H7 (cell line): ENCODE measurements around the gene AGBL4. TPM values are rescaled to one million over a fixed set of nuclear protein-coding genes. Genes with fewer than 3 reads are reported as not detected.

Source experiments
- DNase-seq: peaks from one replicate; pipeline ENCODE4 v3.0.0; 2012
- H3K27me3 ChIP-seq: 2 replicates; pipeline ENCODE4 v1.6.0; 2011; ENCODE audit warnings: mild to moderate bottlenecking, low read length; ENCODE audit not compliant: control insufficient read depth, insufficient read depth
- H3K36me3 ChIP-seq: replicated peaks from 2 replicates; pipeline ENCODE4 v1.5.1; 2011; ENCODE audit warnings: low read length; ENCODE audit not compliant: control insufficient read depth, insufficient read depth
- H3K4me3 ChIP-seq: 2 replicates; pipeline ENCODE4 v1.5.1; 2011; ENCODE audit warnings: low read depth, mild to moderate bottlenecking, control low read depth, low read length, moderate library complexity; ENCODE audit not compliant: insufficient read depth
- total RNA-seq: library from RNA; depleted of rRNA; stranded (reverse); fragments of >200 nt; shearing (Covaris generic); gene quantifications from 2 replicates; pipeline ENCODE4 v1.2.3, GENCODE V29; 2014

The AGBL4 gene
- total RNA-seq, 1 experiment from 2014 or later: 0.87 TPM

DNA sequence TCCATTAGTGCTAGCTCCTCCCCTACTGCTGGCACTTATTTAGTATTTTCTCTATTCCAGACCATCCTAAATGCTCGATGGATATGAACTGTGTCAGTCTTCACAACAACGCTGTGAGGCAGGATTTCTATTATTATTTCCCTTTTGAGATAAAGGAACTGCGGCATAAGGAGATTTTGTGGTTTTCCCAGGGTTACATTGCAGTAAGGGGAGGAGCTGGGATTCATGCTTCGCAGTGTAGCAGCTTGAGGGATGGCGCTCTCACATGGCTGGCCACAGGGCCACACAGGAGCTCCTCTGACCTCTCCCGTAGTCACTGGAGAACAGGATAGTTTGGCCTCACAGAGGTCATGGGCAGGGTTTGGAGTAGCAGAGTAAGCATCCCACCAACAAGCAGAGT lies 1364.0 kb downstream of the AGBL4 start:
- DNase-seq: no peak
- no peaks in the 10 kb centered on the region; the same call in 1 of the 2 replicates for H3K27me3 ChIP-seq
- no peak overlapping the region for H3K4me3 ChIP-seq
- no peaks in the 10 kb centered on the region for H3K36me3 ChIP-seq

GRCh38 chr1:48657413-48657812 lies 1366.3 kb downstream of the AGBL4 start:
- no peaks in the 10 kb centered on the region; the same call in 1 of the 2 replicates for H3K27me3 ChIP-seq
- DNase-seq: no peak
- no peak overlapping the region for H3K4me3 ChIP-seq

DNA sequence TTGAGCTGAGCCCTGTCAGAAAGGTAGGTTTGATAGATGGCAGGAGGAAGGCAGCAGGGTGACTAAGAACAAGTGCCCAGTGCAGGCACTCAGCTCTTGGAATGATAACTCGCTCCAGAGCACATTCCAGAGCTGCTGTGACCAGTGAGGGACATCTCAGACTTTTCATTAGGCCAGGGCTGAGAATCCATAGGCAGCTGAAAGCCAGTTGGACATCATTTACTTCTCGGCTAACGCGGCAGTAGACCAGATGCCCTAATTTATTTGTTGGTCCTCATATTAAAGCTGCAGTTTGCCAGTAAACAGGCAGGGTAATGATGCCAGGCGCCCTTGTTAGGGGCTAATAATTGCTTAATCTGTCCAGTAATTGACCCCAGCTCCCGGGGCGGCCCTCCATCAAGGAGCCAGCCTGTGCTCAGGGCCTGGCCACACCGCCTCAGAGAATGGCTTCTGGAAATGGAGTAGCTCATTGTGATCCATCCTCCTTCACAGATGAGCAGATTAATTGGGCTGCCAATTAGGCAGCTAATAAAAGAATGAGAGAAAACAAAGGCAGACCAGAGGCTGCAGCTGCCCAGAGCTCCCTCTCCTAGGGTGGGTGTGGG lies 1369.0 kb downstream of the AGBL4 start:
- Histone ChIP-seq H3K4me3 (no peak overlapping the region), H3K36me3 (no peaks in the 10 kb centered on the region), H3K27me3 (no peaks in the 10 kb centered on the region; the same call in 1 of the 2 replicates)
- no peak for DNase-seq

More at GRCh38 chr1:48657413-48657812, 1366.3 kb downstream of the AGBL4 start:
- no peaks in the 10 kb centered on the region for H3K36me3 ChIP-seq

DNA sequence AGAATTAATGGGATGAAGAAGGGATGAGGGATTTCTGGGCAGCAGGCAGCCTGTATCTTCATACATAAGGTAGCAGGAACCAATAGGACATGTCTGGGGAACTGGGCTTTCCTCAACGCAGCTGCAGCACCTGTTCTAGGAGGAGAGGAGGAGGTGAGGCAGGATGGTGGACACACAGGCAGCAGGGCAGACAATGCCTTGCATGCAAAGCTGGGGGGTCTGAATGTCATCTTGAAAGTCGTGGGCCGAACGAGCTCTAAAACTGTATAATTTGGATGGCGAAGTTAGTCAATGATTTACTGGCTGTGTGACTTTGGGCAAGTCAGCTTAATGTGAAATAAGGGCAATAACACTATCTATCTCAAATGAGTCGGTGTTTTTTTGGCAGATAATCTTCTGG lies 1371.4 kb downstream of the AGBL4 start:
- no peak for DNase-seq
- Histone ChIP-seq H3K36me3 (no peaks in the 10 kb centered on the region), H3K4me3 (no peak overlapping the region), H3K27me3 (no peaks in the 10 kb centered on the region; the same call in 1 of the 2 replicates)

GRCh38 chr1:48649880-48650279 lies 1373.9 kb downstream of the AGBL4 start:
- Histone ChIP-seq H3K4me3 (no peak overlapping the region), H3K36me3 (no peaks in the 10 kb centered on the region)
- no peak for DNase-seq

GRCh38 chr1:48645883-48646282 lies 1377.9 kb downstream of the AGBL4 start:
- Histone ChIP-seq H3K27me3 (no peaks in the 10 kb centered on the region; the same call in 1 of the 2 replicates), H3K4me3 (no peak overlapping the region), H3K36me3 (no peaks in the 10 kb centered on the region)
- DNase-seq: peak; percentile 26

More at GRCh38 chr1:48649880-48650279, 1373.9 kb downstream of the AGBL4 start:
- H3K27me3 ChIP-seq: no peaks in the 10 kb centered on the region; the same call in 1 of the 2 replicates

DNA sequence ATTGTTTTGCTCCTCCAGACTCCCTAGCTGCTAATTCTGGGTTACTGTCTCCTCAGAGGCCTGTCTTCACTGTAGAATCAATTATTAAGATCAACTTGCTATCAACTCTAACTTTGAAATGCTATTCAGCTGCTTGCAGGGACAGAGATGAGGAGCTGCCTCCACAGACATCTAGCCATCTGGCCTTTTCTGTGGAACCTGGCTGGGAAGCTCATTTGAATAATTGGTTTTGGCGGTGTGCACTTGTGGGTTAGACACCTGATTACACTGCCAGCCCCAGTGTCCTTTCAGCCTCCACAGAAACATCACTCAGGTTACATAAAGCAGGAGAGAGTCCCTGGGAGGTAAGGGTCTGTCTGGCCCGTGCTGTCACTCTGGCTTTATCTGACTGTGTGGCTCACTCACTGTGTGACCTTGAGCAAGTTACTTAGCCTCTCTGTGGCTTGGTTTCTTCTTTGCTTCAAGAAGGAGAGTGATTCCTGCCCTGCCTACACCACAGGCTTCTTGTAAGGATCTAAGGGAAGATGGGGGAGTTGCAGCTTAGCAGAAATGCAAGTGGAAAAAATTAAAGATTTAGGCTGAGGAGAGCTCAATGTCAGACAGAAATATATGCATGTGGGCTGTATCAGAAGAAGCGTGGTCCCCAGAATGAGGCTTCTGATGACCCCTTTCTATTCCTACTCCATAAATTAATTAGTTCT lies 1378.7 kb downstream of the AGBL4 start:
- H3K27me3 ChIP-seq: no peaks in the 10 kb centered on the region; the same call in 1 of the 2 replicates
- no peak for DNase-seq
- no peaks in the 10 kb centered on the region for H3K36me3 ChIP-seq
- no peak overlapping the region for H3K4me3 ChIP-seq

GRCh38 chr1:48644190-48644900 lies 1379.4 kb downstream of the AGBL4 start:
- Histone ChIP-seq H3K36me3 (no peaks in the 10 kb centered on the region), H3K27me3 (no peaks in the 10 kb centered on the region; the same call in 1 of the 2 replicates), H3K4me3 (no peak overlapping the region)
- no peak for DNase-seq

GRCh38 chr1:48643193-48643592 lies 1380.6 kb downstream of the AGBL4 start:
- H3K4me3 ChIP-seq: no peak overlapping the region
- DNase-seq: no peak
- H3K36me3 ChIP-seq: no peaks in the 10 kb centered on the region
- no peaks in the 10 kb centered on the region; the same call in 1 of the 2 replicates for H3K27me3 ChIP-seq

DNA sequence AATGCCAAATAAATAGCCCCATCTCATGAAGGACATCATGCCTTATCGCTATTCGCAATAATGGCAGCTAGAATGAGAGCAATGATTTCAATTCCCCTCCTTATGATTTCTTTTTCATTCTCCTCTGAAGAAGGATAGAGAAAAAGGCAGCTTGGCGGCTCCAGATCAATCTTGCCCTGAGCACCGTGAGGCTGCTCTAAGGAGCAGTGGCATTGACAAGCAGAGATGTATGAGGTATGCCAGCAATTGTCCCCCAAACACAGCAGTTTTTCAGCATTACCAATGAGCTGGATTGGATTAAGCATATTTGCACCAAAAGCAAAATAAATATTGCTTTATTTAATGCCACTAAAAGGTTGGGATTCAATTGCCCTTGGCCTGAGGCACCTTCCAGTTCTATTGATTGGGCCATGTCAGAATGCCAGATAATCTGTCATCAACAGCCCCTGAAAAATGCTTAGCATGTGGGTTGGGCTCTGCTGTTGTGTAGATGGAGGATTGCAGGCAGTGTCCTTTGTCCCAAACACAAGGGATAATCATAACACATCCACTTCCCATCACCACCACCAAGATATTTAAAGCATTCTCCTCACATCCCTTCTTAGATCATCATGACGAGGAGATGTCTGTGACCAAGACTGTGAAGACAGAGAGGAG lies 1382.8 kb downstream of the AGBL4 start:
- no peaks in the 10 kb centered on the region for H3K36me3 ChIP-seq
- no peaks in the 10 kb centered on the region; the same call in 1 of the 2 replicates for H3K27me3 ChIP-seq
- H3K4me3 ChIP-seq: no peak overlapping the region
- no peak for DNase-seq

DNA sequence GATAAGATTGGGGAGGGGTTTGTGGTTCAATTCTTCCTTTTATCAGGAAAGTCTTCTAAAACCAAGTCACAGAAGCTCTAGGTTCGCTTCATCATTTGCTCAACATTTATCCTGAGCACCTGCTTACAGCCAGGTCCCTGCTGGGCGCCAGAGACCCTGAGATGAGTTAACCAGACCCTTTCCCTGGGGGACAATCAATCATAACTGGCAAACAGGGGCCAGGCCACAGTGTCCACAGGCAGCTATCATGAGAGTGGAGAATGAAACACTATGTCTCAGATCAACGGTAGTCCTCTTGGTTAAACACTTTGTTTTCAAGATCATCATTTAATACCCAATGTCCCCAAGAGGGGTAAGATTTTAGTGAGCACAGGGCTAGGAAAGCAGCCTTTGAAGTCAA lies 1393.9 kb downstream of the AGBL4 start:
- no peaks in the 10 kb centered on the region for H3K27me3 ChIP-seq
- DNase-seq: no peak

GRCh38 chr1:48627486-48627885 lies 1396.3 kb downstream of the AGBL4 start:
- no peaks in the 10 kb centered on the region for H3K27me3 ChIP-seq
- H3K36me3 ChIP-seq: no peaks in the 10 kb centered on the region
- DNase-seq: no peak
- no peak overlapping the region for H3K4me3 ChIP-seq

More for the DNA sequence above, 1393.9 kb downstream of the AGBL4 start:
- Histone ChIP-seq H3K36me3 (no peaks in the 10 kb centered on the region), H3K4me3 (no peak overlapping the region)

DNA sequence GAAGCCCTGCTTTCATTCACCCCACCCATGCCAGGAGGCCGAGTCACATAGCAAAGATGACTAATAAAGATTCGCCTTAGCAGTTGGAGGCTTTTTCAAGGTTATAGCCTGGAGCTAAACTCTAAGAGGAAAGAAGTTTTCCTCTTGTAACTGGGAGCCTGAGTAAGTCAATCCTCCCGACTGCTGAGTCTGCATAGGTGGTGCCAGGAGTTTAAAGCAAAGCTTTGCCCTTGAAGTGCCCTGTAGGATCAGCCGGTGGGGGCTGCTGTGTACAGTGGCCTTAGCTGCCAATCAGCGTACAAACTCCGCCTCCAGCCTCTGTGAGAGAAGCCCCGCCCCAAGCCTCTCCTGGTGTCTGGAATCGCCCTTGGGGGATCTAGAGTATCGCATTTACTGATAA lies 1404.2 kb downstream of the AGBL4 start:
- Histone ChIP-seq H3K27me3 (no peaks in the 10 kb centered on the region), H3K36me3 (no peaks in the 10 kb centered on the region), H3K4me3 (peak overlapping the region; percentile 27; the same call in 1 of the 2 replicates)
- peak; percentile 74 for DNase-seq

GRCh38 chr1:48617252-48617651 lies 1406.5 kb downstream of the AGBL4 start:
- Histone ChIP-seq H3K27me3 (no peaks in the 10 kb centered on the region), H3K36me3 (no peaks in the 10 kb centered on the region), H3K4me3 (no peak overlapping the region)
- DNase-seq: no peak
